Endothelial cell of umbilical vein (primary cell): Measurements from ENCODE around the gene GSTP1.

ENCODE experiments used
- EZH2 ChIP-seq: IDR thresholded peaks from 2 replicates; pipeline ENCODE4 v1.6.1; 2012; ENCODE audit warnings: borderline replicate concordance, low read depth, mild to moderate bottlenecking, moderate library complexity, low read length, inconsistent platforms; ENCODE audit not compliant: severe bottlenecking
- POLR2A ChIP-seq: IDR thresholded peaks from 2 replicates; pipeline ENCODE4 v1.6.1; 2012; ENCODE audit warnings: low read depth, mild to moderate bottlenecking, control low read depth, low read length
- POLR2AphosphoS5 ChIP-seq: IDR thresholded peaks from 2 replicates; pipeline ENCODE4 v1.6.1; 2012; ENCODE audit warnings: low read depth, mild to moderate bottlenecking, control low read depth, low read length, moderate library complexity; ENCODE audit not compliant: insufficient read depth
- TF ChIP-seq, protein P1 (sequence below), 2 donors: IDR thresholded peaks; 1 replicate in 1 of 2; 2 replicates in 1 of 2; pipeline ENCODE4 v1.5.1; 2011; ENCODE audit warnings: low read length in 2 of 2, mild to moderate bottlenecking in 2 of 2, moderate library complexity in 2 of 2, control low read depth in 1 of 2, inconsistent platforms in 1 of 2, low read depth in 1 of 2; ENCODE audit not compliant: insufficient read depth in 1 of 2; ENCODE audit errors: extremely low read depth in 1 of 2

DNA sequence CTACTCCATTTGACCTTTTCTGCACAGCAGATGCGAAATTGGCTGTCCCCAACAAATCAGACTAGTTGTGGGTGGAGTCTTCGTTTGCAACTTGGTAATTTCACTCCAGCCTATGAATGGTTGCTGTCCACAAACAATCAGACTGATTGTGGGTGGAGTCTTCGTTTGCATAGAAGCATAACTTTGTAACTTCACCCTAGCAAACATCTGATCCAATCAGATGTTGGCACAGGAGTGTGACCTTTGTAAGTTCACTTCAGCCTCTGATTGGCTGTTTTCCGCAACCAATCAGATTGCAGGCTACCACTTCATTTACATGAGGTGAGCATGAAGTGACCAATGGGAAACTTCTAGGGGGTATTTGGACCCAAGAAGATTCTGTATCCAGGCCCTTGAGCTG is 44.1 kb upstream of the GSTP1 start:
- TF ChIP-seq, protein P1, sequence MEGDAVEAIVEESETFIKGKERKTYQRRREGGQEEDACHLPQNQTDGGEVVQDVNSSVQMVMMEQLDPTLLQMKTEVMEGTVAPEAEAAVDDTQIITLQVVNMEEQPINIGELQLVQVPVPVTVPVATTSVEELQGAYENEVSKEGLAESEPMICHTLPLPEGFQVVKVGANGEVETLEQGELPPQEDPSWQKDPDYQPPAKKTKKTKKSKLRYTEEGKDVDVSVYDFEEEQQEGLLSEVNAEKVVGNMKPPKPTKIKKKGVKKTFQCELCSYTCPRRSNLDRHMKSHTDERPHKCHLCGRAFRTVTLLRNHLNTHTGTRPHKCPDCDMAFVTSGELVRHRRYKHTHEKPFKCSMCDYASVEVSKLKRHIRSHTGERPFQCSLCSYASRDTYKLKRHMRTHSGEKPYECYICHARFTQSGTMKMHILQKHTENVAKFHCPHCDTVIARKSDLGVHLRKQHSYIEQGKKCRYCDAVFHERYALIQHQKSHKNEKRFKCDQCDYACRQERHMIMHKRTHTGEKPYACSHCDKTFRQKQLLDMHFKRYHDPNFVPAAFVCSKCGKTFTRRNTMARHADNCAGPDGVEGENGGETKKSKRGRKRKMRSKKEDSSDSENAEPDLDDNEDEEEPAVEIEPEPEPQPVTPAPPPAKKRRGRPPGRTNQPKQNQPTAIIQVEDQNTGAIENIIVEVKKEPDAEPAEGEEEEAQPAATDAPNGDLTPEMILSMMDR (IDR thresholded peaks at IDR 0.05; ENCODE audit: extremely low read depth in 1 of 2, insufficient read depth in 1 of 2, low read depth in 1 of 2, low read length in 2 of 2), result no peak
- no peak for TF ChIP-seq POLR2A
- no peak for TF ChIP-seq EZH2
- TF ChIP-seq POLR2AphosphoS5, result no peak
